ENCODE data around the gene RCOR2.
"Not testable (repeated sequence)": the region's sequence is repeated elsewhere in the genome, so short reads cannot be mapped to it uniquely, and the experiment has no call there.

The RCOR2 gene

DNA sequence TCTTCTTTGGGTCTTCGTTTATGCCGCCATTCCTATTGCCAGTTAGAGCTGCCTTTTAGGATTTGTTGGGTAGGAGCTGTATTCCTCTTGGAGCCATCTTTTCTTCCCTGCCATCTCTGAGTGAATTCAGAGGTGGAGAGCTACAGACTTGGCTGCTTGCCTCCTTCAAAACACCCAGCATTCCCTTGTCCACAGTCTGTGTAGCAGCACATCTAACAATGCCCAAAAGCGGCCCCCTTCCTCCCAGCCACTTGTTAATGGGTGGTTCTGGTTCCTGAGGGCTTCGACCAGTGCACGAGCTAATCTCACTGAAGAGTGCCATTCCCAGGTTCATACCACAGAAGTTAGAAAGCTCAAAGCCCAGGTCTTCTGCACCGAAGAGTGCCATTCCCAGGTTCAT is 40.3 kb downstream of the RCOR2 start:
- no peak for DNase-seq

DNA sequence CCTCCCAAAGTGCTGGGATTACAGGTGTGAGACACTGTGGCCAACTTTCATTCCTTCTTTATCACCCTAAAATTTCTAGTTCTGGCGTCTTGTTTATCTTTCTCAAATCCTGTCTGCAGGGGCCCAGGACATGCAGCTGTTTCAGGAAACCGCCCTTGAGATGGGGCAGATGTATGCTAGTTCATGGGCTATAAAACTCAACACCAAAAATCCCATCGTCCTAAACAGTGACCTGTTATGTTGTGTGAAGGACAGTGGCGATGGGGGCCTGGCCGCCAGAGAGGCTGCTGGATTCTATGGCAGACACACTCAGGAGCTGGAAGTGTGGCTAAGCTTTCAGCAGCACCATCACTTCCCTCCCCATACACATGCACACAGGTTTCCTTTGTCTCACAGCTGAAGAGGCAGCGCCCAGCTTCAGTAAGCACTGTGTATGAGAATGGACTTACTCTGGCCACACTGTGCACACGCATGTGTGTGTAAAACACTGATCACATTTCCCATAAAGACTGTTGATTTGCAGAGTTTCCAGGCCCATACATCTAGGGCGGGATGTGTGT is 41.4 kb downstream of the RCOR2 start:
- DNase-seq = no peak

GRCh38 chr11:63874511-63874910 is 42.5 kb downstream of the RCOR2 start:
- DNase-seq = no peak

DNA sequence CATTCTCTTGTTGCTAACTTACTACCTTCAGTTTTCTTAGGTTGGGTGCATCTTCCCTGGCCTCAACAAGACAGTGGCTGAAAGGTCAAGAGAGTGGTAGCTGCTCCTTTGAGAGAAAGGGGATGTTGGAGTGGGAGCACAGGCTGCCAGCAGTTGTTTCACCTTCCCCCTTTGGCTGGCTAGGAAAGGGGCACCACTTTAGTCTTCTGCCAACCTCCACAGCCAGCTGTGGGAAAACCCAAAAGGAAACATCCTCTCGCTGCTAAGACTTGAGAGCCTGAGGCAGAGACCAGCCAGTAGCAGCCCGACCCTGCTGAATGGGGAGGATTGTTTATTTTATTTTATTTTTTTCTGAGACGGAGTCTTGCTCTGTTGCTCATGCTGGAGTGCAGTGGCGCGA is 43.7 kb downstream of the RCOR2 start:
- no peak for DNase-seq

DNA sequence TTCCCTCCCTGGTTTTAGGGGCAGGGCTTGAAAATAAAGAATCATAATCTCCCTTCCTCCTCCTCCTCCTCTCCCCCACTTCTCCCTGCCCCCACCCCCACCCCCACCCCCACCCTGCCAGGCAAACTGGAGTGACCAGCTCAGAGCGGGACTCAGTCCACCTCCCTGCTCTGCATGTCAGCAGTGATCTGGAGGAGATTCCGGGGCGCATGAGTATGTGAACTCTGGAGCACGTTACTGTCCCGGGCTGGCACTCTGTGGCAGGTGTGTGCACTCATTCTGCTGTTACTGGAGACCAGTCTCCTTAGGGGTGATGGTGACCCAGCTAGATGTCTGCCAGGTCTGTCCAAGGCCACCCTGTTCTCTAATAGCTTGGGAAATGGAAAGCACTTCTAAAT is 44.2 kb downstream of the RCOR2 start:
- no peak for DNase-seq

GRCh38 chr11:63871962-63872799 is 44.8 kb downstream of the RCOR2 start:
- DNase-seq = peak; percentile 20 to 57 (median 37)

DNA sequence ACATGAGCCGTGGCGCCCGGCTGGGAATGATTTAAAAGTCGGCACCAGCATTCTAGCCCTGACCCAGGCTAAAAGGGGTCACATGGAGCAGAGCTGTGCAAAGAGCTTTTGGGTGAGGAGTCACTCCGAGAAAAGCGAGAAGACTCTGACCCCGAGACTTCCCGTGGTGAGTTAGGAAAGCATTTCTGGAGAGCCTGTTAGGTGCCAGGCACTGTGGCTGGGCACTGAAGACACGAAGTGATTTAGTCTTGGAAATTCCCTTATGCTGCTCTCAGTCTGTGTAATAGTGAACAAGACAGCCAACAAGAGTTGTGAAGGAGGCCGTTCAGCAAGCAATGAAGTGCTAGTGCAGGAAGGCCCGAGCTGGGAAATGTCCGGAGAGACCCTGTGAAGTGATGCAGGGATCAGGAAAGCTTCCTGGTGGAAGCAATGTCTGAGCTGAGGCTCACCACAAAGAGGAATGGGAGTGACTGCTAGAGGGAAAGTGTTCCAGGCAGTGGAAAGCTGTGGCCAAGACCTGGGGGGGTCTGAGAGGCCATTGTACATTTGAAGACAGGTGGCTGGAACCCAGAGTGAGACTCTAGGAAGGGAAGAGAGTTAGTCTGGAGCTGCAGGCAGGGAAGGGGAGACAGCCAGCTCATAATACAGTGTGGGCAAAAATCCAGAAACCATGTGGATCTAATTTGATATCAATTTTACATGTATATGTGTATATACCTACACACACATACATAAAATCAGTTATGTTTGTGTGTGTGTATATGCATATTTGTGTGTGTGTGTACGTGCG is 46.4 kb downstream of the RCOR2 start:
- DNase-seq = no peak

GRCh38 chr11:63869683-63870082 is 47.3 kb downstream of the RCOR2 start:
- DNase-seq = no peak

GRCh38 chr11:63869171-63869591 is 47.8 kb downstream of the RCOR2 start:
- peak in 1 of 3 experiments; percentile 9 for DNase-seq

DNA sequence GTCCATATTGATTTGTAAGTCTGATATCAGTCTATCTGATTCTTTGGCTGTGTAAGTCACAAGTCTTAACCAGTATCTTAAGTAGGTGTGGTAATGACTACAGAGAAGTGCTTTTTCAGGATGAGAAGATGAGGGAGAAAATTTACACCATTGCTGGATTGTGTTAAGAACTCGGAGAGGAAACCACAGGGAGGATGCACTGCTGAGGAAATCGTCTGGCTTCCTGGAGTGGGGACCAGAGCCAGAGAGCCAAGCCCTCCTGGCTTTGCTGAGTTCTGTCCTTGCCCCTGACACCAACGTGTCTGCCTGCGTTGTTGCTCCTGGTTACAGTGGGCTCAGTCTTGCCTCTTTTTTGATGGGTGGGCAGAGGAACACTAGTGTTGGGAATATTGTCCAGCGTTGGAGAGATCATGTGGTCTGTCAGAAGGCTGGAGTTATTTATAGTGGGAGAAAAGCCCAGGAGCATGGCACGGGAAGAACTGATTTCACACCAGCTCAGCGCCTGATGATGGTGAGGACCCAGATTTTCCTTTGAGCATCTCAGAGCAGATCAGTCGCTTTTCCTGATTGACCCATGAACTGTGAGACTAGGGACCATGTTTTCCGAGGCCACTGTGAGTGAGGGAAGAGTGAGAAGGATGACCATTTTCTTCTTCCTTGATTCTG is 48.4 kb downstream of the RCOR2 start:
- DNase-seq = no peak

- DNase-seq = no peak
Measured at GRCh38 chr11:63867511-63867910, 49.5 kb downstream of the RCOR2 start.

- peak in 1 of 3 experiments; percentile 25 for DNase-seq
Measured at GRCh38 chr11:63866211-63866610, 50.8 kb downstream of the RCOR2 start.

DNA sequence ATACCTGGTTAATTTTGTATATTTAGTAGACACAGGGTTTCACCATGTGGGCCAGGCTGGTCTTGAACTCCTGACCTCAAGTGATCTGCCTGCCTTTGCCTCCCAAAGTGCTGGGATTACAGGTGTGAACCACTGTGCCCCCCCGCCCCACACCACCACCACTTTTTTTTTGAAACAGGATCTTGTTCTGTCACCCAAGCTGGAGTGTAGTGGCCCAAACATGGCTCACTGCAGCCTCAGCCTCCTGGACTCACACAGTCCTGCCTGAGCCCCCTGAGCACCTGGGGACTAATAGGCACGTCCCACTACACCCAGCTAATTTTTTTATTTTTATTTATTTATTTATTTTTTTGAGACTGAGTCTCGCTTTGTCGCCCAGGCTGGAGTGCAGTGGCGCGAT is 53.3 kb downstream of the RCOR2 start:
- not testable (repeated sequence) for DNase-seq

DNA sequence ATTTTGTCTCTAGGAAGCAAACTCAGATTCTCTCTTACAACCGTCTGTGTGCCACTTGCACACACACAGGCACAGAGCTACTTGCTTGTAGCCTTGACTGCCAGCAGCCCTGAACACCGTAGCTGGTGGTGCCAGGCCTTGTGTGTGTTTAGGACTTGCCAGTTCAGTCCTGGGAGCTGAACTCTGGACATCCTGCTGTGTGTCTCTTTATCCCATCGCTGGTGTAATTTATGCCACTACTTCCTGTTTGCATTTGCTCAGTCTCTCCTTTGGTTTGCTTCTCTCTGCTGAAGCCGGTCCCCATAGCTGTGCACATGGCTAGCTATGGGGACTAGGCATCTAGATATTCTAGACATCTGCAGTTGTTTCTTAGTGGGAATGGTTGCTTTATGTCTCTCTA is 54.0 kb downstream of the RCOR2 start:
- DNase-seq = peak in 2 of 3 experiments; percentile 76 to 91

Data from NCI-H1417 (cell line).